Cardiac atrium fibroblast (primary cell): ENCODE data around the gene ZXDB. TPM values are rescaled to one million over a fixed set of nuclear protein-coding genes. Genes with fewer than 3 reads are reported as not detected.

Source experiments
- total RNA-seq: library from RNA; depleted of rRNA; stranded (reverse); fragments of >200 nt; gene quantifications from 2 replicates; pipeline ENCODE4 v1.2.3, GENCODE V29; 2015

The ZXDB gene
- 9.9 and 13.2 TPM in 2 replicates for total RNA-seq

GRCh38 chrX:57591284-57592159 lies at the start of gene ZXDB:
TSS of gene ZXDB (plus strand) at chrX:57592011. CDS start at chrX:57592049, 38 bp downstream.

Other genes with a start within 250 kb of the ZXDB start
- not detected in 2 replicates for gene NLRP2B, start 88.2 kb downstream of the ZXDB start, total RNA-seq